Measurements from ENCODE around the gene CDYL2.

- TF ChIP-seq GATA3 (IDR thresholded peaks at IDR 0.05; ENCODE audit: low read depth, low read length): no peak
- TF ChIP-seq GATA2 (IDR thresholded peaks at IDR 0.05; ENCODE audit: low read depth, low read length): no peak
These were observed 150.1 kb downstream of the CDYL2 start for GRCh38 chr16:80654094-80654862.
